ENCODE measurements around the gene HIKESHI.

DNA sequence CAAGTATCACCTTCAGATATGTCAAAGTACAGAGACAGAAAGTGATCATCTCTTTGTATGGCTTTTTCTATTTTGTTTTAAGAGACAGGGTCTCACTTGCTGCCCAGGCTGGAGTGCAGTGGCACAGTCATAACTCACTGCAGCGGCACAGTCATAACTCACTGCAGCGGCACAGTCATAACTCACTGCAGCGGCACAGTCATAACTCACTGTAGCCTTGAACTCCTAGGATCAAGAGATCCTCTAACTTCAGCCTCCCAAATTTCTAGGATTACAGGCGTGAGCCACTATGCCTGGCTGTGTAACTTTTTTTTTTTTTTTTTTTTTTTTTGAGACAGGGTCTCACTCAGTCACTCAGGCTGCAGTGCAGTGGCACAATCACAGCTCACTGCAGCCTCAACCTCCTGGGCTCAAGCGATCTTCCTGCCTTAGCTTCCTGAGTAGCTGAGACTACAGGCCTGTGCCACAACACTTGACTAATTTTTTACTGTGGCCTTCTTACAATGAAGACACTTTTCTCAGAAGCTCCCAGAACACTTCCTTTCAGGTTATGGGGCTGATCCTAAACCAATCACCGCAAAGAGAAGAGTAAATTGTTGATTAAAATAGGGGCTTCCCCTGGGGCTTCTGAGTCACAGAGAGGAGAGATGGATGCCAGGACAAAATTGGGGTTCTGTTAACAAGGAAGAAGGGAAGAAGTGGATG is 9.0 kb upstream of the HIKESHI start:
- TF ChIP-seq, protein P1, sequence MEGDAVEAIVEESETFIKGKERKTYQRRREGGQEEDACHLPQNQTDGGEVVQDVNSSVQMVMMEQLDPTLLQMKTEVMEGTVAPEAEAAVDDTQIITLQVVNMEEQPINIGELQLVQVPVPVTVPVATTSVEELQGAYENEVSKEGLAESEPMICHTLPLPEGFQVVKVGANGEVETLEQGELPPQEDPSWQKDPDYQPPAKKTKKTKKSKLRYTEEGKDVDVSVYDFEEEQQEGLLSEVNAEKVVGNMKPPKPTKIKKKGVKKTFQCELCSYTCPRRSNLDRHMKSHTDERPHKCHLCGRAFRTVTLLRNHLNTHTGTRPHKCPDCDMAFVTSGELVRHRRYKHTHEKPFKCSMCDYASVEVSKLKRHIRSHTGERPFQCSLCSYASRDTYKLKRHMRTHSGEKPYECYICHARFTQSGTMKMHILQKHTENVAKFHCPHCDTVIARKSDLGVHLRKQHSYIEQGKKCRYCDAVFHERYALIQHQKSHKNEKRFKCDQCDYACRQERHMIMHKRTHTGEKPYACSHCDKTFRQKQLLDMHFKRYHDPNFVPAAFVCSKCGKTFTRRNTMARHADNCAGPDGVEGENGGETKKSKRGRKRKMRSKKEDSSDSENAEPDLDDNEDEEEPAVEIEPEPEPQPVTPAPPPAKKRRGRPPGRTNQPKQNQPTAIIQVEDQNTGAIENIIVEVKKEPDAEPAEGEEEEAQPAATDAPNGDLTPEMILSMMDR (IDR thresholded peaks at IDR 0.05; ENCODE audit: borderline replicate concordance, extremely low read depth, low read length, poor library complexity, severe bottlenecking), result no peak
- TF ChIP-seq EZH2 (IDR thresholded peaks at IDR 0.05; ENCODE audit: borderline replicate concordance, low read depth, low read length, severe bottlenecking), result no peak

Measured in DND-41 (cell line).